NCI-H2107 (cell line): ENCODE measurements around the gene KIAA1210.

Source experiments
- DNase-seq: peaks from one replicate; lab custom pipeline; 2025; lab: John Stamatoyannopoulos, UW

The KIAA1210 gene

DNA sequence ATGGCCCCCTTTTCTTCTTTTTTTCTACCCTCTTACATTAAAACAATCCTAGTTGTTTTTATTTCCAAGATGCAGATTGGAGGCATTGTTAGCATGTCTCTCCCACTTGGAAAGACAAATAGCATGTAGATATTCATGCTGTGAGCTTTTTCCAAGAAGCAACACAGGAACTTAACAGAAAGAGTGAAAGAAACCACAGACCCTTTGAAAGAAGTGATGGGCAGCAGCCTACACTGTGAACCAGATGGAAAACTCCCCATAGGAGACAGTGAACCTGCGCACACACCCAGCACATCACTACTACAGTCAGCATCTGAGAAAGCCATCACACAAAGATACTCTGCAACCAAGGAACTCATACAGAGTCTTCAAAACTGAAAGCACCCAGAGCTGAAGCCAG is 37.0 kb downstream of the KIAA1210 start:
- DNase-seq, result no peak

DNA sequence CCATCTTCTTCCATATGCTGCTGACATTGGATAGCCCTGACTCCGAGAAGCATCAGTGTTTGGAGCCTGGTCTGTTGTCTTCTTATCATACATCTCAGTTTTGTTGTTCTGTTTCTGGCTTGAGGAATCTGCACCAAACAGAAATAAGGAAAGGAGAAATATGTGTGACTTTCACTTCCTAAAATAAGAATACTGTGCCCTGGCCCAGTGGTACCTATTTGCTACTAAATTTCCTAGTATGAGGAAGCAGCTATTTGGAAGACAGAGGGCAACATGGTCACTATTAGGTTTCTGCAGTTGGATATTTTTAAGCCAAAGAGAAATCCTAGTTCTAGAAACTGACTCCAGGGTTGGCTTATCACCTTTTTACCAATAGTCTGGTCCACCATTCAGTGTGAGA is 38.0 kb downstream of the KIAA1210 start:
- DNase-seq, result no peak

DNA sequence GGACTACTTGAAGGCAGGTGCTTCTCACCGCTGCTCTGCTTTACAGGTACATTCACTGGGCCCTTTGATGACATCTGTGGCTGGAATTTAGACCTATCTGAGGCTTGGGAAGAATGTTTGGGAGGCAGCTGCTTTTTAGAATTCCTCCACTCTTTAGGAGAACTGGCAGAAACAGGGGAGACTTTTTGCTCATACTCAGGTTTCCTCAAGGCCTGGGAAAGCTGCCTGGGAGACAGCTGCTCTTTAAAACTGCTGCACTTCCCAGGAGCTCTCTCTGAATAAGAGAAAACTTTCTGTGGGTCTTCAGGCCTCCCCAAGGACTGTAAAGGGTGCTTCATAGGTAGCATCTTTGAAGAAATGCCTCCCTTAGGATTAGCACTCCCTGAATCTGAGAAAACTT is 40.5 kb downstream of the KIAA1210 start:
- DNase-seq, result no peak

DNA sequence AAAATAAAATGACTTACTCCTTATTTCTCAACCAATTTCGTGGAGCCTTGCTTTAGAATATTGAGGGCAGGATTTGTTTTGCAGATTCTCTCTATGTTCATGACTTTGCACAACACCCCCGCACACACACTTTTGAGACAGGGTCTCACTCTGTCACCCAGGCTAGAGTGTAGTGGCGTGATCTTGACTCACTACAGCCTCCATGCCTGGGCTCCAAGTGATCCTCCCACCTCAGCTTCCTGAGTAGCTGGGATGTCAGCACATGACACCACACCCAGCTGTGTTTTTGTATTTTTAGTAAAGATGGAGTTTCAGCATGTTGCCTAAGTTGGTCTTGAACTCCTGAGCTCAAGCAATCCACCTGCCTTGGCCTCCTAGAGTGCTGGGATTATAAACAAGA is 42.8 kb downstream of the KIAA1210 start:
- DNase-seq, result no peak

DNA sequence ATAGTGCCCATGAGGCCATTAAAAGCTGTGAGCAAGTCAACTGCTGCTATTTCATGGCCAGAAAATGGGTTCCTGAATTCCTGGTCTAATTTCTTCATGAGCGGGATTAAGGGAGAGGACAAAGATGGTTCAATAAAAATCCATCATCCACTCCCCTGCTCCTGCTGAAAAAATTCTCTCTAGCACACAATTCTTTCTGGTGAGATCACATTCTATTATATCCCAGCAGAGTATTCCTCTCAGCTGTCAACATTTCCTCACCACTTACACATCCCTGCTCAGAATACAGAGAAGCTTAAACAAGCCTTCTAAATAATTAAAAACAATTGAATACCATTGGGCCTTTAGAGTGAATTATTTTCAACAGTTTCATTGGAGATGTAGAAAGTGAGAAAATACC is 45.3 kb downstream of the KIAA1210 start:
- no peak for DNase-seq

DNA sequence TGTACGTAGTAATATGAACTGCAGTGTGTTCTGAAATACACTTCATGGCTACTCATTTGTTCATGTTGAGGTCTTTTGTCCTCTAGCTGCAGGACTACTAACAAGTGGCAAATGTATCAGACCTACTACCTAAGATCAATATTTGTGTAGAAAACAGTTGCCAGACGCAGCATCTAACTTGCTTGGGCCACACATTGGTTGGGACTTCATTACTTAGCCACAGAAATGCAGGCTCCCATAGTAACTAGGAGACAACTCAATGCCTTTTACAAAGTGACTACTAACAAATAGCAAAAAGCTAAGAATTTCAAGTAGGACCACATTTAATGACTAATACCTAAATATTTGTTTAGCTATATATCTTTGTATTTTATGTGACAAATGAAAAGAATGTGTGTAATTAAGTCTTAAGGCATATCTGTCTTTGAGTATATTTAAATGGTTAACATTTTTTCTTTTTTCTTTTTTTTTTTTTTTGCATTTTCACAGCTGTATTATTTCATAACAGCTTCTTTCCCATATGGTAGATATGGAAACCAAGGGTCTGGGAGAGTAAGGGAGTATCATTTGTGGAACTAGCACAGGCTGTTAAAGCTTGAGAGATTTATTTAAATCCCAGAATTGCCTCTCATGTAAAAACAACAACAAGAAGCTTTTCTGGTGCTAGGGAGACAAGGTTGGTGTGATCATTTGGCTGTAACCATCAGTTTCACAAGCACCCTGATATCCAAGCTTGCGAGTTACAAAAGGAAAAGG is 52.2 kb downstream of the KIAA1210 start:
- no peak for DNase-seq

DNA sequence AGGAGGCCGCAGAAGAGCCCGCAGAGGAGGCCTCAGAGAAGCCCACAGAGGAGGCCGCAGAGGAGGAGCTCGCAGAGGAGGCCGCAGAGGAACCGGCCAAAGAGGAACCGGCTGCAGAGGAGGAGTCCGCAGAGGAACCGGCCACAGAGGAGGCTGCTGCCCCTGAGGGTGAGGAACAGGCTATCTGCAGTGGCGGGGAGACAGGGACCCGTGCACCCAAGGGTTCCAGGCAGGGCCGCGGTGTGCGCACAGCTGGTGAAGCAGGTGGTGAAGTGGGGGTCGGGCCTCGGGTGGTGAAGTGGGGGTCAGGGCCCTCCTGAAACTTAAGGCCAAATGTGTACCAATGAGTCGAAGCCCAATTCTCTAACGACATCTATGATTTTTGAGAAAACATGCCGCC is 53.7 kb downstream of the KIAA1210 start:
- no peak for DNase-seq

DNA sequence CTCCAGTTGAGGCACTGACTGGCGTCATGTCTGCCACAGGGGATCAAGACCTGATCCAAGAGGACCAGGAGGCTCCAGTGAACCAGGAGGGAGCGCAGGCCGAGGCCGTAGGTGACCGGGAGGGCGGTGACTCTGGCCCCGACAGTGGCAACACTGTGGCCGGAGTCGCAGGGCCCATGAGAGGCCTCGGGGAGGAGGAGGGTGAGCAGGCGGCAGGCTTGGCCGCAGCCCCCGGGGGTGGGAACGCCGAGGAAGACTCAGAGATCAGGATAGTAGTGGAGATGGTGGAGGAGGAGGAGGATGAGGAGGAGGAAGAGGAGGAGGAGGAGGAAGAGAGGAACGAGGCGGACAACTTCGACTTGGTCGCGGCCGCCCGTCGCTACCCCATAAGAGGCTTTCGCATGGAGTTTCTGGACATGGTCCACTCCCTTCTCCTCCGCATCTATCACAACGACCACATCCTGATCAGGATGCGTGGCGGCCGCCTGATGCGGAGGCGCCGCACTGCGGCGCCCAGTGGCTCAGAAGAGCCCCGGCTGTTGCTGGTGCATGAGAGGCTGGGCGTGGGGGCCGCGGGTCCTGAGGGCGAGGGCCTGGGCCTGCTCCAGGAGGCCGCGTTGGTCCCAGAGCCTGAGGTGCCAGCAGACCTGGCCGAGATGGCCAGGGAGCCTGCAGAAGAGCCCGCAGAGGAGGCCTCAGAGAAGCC is 54.3 kb downstream of the KIAA1210 start:
- no peak for DNase-seq

DNA sequence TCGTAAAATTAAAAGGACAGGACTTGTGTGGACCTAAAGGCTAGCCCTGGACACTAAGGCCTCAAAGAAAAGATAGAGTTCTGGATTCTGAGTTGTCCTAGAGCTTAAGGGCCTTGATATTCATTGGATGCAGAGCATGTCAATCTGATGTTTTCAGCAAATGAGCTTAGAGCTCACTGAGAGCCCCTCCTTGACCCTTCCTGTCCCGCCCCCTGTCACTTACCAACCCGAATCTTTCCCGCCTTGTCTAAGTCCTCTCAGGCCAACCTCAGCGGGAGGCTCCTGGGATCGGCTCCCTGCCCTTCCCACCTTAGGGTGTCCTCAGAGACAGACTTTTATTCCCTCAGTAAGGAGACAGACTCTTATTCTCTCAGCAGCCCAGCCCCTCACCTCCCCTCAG is 54.9 kb downstream of the KIAA1210 start, which contains the start of gene CT47C1:
Gene CT47C1, plus strand, starts transcription at position 250 of the 400 bp plus-strand sequence. CDS start 233 bp downstream, outside the sequence.
- no peak for DNase-seq

DNA sequence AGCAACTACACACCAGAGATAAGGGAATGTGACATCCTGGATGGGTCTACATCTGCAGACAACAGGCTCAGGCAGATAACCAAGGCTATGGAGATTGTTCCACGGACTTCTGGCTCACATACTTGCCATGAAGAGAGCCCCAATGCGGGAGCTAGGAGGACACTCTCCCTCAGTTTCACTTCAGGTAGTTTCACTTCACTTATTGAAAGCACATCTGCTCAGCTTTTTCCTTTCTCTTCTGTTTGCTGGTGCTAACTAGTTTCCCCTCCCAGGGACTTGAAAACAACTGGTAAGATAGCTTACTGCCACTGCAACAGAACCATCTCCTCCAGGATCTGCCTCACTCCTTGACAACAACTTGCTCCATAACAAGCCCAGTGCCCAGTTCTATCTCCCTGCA is 56.2 kb downstream of the KIAA1210 start:
- DNase-seq, result no peak

DNA sequence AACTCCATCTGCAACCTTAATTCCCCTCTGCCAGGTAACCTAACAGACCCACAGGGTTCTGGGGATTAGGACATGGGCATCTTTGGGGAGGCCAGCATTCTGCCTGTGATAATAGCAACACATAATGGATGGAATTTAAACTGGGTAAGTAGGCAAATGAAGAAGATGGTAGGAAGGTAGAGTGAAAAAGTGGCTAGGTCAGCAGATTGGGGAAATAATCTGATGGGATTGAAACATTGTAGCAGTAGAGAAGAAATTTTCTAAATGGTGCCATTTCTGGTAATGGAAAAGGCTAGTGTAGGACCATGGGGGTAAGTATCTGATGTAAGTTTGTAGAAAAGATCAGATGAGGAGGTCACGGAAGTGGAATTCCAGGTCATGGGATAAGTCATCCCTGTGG is 57.9 kb downstream of the KIAA1210 start:
- no peak for DNase-seq

DNA sequence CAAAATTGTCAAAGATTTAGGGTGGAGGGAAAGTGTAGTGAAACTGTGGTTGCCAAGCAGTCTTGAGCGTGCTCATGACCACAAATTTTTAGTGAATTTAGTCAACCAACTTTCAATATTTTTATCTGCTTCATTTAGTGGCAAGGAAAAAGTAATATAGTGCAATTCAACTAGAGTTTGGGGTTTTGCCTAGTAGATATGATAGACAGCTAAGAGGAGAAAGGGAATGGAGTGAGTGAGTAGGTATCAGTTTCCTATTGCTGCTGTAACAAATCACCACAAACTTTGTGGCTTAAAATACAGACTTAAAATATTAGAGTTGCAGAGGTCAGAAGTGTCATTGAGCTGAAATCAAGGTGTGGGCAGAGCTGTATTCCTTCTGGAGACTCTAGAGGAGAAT is 58.5 kb downstream of the KIAA1210 start:
- DNase-seq, result no peak

DNA sequence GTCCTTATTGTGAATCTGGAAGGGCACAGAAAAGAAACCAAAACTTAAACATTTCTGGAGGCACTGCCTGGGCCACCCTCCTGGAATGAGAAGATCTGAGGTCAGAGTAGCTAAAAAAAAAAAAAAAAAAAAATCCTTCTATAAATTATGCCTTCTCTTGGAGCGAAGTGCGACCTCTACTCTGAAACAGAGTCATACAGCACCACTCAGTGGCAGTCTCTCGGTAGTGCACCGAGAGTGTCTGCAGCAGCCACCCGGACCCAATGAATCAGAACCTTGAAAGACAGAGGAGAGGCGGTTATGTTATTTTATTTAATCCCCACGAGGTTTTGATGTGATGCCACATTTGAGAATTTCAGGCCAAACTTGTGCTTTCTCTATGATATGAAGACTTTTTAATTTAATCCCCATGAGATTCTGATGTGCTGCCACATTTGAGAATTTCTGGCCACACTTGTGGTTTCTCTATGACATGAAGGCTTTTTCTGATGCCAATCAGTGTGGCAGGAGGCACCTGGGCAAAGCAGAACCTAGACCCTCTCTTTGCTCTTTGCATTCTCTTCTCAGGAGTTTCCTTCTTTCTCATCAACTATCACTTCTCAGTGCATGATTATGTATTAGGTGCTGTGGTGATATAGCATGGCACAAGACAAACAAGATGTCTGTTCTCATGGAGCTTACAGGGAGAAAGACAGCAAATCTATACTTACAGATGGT is 60.4 kb downstream of the KIAA1210 start:
- DNase-seq, result peak; percentile 28

DNA sequence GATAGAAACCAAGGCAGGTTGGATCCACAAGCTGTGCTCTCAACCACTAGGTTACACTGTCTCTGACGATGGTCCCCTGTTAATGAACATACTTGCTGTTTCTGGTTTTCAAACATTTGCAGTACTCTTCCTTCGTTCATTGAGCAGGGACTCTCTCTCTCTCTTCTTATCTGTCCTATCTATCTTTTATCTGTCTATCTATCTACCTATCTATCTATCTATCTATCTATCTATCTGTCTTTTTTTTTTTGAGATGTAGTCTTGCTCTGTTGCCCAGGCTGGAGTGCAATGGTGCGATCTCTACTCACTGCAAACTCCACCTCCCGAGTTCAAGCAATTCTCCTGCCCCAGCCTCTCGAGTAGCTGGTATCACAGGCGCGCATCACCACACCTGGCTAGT is 64.2 kb downstream of the KIAA1210 start:
- DNase-seq, result no peak

DNA sequence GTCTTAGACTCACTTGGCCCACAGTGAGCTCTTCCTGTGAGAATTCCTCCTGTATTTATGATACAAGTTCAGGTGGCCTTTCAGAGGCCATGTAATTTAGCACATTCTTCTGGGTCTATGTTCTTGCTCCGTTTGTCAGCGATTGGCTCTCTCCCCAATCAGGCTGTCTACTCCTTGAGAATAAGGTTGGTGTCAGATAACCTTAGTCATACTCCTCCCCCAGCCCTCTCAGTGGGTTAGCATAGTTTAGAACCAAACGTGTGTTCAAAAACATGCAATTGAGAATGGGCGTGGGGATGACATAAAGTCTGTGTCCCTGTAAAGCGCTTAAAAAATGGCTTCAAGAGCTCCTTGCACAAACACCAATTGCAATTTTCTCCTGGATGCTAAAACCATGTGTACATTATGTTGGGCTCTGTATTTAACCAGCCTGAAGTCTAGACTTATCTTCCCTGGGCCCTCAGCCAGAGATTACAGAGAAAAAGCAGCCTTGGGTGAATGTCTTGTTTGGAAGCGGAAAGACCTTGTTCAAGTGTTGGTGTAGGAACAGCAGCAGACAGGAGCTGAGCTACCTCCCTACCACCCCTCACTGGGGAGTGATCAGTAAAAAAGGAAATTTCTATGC is 64.8 kb downstream of the KIAA1210 start:
- DNase-seq, result peak; percentile 6

DNA sequence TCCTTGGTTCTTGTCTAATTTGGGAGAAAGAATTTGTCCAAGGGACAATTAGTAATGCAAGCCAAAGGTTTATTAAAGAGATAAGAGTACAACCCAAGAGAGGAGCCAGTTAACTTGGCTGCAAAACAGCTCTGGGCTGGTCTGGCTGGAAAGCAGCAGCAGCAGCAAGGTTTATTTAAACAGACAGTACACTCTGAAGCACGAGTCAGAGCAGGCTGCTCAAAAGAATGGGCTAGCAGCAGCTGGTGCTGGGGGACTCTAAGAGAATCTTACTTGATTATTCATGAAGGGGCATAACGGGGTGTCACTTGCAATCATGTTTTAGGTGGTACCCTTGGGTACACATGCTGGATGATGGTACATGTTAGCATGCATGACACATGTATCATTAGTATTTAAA is 71.9 kb downstream of the KIAA1210 start:
- DNase-seq, result no peak

DNA sequence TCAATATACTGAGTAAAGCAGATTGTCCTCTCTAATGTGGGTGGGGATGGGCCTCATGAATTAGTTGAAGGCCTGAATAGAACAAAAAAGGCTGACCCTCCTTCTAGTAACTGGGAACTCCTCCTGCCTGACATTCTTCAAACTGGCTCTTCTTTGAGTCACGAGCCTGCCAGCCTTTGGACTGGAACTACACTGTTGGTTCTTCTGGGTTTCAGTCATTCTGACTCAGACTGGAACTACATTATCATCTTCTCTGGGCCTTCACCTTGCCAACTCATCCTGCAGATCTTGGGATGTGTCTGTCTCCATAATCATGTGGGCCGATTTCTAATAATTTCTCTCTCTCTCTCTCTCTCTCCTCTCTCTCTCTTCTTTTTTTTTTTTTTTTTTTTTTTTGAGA is 81.7 kb downstream of the KIAA1210 start:
- DNase-seq, result no peak

DNA sequence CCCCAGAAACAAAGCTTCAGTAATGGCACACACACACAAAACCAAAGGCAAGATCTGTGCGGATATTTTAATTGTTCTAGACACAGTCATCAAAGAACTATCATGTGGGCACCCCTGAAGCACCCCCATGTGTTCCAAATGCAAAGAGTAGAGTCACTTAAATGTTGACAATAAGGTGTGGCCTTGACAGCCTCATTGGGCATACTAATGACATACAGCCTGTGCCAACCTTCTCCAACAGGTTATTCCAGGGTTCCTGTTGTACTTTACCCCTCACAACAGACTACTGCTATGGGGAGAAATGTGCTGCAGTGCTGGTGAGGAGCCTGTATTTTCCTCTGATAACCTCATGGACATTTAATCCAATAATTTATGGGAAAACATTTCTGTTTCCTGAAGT is 84.6 kb downstream of the KIAA1210 start:
- no peak for DNase-seq

DNA sequence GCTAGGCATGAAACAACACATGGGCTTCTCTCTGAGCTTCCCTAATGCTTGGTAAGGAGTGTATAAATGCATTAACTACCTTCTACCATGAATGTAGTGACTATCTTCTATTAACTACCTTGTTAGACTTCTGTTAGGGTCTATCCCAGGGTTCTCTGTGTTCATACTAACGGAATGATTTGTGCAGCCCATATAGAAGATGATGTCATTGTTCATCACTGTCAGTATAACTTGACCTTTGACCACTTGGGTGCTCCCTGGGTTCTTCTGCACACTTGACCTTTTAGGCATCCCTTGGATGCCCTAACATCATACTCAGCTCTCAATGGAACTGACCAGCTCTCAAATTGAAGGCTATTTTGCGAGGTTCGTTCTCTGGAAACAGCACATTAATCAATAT is 85.6 kb downstream of the KIAA1210 start:
- no peak for DNase-seq

DNA sequence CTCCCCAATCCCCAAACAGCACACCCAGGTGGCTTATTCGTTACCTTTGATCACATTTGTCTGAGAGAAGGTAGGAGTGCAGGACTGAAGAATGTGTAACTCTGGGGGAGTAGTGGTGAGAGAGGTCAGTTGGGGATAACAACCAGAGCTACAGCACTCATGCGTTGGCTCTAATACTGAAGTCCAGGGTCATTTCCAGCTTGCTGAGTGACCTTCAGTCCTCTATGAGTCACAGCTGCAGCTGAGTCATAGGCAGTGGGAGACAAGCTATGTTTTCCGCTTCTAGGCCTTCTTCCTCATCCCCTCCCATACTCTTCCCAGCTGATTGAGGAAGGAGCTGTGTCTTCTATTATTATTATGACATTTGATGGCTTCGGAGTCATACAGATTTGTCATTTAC is 86.4 kb downstream of the KIAA1210 start:
- DNase-seq, result no peak

DNA sequence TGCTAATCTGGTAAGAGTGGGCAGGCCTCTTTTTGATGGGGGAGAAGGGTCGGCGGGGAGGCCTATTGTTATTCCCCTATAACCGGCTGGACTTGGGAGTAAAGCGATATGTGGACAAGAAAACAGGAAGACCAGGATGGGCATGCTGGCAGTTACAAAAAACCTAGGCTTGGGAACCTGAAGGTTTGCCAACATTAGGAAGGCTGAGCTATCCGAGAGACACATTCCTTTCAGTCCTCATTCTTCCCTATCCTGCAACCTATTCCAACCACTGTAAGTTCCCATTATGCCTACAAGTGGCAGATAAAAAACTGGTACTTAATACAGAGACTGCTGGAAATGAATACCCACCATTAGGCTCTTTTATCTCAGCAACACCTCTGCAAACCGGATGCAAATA is 87.2 kb downstream of the KIAA1210 start:
- DNase-seq, result no peak
